LHCN-M2 (cell line): ENCODE data around the gene TMEM72. TPM values are rescaled to one million over a fixed set of nuclear protein-coding genes. Genes with fewer than 3 reads are reported as not detected.
A peak's percentile ranks its signal among the peaks of the same experiment; 100 is the strongest.

Experiments used
- DNase-seq: peaks from one replicate; pipeline ENCODE4 v3.0.0-alpha.2; 2012; ENCODE audit warnings: low read depth
- total RNA-seq: library from RNA; depleted of rRNA; stranded (reverse); fragments of >200 nt; gene quantifications from 2 replicates; pipeline ENCODE4 v1.2.3, GENCODE V29; 2014

Gene TMEM72
- total RNA-seq, 1 experiment from 2014 or later = not detected

DNA sequence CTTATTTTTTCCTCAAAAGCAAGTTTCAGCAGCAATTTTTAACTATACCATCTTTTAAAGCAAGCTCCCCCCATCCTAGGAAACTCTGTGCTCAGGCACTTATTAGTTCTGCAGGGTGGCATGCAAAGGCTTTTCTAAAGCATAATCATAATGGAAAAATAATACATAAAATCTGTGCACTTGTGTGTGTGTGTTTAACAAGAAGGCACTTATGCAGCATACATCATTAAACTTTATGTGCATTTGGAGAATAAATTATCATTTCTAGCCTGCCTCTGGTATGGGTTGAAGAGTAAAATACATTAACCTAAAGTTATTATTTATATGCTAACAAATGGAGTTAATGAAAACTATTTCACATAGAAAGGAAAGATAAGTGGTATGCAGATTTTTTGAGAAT lies 42.9 kb downstream of the TMEM72 start:
- no peak for DNase-seq

DNA sequence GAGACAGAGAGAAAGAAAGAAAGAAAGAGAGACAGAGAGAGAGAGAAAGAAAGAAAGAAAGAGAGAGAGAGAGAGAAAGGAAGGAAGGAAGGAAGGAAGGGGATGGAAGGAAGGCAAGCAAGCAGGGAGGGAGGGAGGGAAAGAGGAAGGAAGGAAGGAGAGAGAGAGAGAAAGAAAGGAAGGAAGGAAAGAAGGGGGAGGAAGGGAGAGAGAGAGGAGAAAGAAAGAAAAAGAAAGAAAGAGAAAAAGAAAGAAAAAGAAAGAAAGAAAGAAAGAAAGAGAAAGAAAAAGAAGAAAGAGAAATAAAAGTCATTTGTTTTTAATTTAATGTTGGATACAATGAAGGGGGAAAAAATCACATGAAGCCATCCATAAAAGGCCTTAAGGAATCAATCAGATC lies 43.8 kb downstream of the TMEM72 start:
- no peak for DNase-seq

DNA sequence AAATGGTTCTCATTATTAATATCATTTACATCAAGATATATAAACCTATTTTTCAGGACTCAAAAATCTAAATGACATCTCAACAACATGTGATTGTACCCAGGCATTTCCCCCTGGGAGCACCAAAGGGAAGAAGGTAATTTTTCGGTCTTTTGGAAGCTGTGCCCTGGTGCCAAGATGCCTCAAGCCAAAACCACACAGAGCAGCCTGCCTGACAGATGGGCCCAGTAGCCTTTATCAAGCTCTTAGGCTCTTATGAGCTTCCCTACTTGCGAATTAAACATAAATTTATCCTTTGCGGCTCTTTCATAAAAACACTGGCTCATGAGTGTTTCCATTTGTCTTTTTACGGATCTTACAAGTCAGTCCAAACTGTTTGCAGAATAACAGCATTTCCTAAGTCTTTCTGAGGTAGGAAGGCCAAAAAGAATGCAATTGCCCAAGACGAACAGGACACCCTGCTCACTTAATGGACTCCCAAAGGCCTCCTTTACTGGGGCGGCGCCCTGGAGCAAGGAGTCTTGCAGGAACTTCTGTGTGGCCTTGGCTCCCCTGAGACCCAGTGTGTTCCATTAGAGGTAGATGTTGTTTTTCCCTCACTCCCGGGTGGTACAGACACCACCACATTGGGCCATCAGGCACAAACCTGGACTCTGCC lies 44.4 kb downstream of the TMEM72 start:
- DNase-seq = no peak

DNA sequence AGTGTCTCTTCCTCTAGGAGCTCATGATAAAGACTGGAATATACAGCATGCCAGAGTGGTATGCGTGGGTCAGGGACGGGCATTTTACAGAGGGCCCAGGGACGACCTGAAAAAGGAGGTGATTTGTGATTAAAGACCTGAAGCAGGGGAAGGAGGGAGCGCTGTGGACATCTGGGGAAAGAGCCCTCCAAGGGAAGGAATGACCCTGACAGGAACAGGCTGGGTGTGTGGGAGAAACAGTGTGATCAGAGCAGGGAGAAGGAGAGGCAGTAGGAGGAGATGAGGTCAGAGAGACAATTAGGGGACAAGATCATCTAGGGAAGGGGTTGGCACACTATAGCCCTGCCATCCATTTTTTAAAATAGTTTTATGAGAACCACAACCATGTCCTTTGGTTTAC lies 45.1 kb downstream of the TMEM72 start:
- DNase-seq = no peak

DNA sequence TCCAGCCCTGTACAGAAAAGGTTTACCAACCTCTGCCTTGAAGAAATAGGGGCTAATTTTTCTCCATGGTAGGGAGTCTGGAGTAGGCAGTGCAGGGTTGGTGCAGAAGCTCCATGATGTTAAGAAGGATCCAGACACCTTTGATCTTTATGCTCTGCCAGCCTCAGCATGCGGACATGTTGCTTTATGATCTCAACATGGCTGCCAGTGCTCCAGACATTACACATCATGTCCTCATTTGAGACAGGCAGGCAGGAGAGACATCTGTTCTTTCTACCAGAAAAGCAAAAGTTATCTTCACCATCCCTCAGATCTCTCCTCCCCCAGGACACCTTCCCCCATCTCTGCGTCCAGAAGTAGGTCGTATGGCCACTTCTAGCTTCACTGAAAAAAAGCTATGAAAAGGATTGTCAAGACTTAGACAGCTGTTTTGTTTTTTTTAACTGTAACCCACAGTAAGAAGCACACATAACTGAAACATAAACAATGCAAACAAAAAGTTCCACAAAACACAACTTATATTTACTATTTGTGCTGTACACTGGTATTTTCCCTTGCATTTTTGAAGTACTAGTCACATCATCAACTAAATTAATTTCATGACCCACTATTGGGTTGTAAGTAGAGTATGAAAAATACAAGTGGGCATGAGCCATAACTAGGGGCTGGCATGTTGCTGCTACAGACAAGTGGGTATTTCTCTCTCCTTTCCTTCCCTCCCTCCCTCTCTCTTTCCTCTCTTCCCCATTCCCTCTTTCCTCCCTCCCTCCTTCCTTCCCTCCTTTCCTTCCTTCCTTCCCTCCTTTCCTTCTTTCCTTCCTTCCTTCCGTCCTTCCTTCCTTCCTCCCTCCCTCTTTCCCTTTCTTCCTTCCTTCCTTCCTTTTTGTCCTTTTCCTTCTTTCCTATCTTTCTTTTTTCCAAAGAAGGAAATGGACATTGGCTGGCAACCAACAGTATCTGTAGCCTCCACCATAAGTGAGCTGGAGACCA lies 45.9 kb downstream of the TMEM72 start:
- DNase-seq = no peak

DNA sequence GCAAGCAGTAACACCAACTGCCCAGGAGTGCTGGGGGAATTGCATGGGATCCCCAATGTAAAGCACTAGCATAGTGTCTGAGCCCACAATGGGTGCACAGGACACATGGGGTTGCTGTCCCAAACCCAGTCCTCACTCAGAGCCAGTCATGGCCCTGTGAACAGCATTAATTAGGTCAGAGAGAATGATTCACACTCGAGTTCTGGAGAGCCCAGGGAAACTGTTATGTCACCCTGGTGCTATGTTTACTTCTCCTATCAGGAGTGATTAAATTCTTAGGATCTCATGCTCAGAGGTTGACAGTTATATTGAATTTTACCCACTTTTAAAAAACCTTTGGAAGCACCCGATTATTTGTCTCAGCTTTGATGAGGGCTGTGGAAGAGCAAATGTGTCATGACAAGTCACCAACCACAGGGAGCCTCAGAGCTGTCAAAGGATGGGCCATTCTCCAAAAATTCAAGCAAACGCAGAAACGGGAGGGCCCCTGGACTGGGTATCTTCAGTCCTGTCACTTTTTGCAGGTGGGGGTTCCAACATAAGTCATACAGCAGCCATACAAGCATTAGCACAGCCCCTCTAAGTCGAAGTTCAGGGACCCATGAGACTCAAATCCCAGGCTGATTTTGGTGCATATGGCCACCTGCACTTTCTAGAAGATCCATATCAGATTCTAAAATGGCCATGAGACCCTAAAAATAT lies 47.2 kb downstream of the TMEM72 start:
- DNase-seq = peak; percentile 62

DNA sequence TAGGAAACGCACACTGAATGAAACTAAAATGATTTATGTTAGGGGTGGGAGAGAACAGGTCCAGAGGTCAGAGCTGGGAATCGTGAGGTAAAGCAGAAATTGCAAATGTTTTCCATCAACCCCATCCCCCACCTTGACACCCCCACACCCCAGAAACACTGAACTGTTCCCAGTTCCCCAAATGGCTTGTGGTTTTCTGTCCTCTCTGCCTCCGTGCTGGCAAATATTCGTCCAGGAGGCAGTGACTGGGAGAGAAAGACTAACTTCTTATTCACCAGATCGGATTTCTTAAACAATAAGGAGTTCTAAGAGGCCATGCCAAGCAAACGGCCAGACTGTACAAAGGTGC lies 47.7 kb downstream of the TMEM72 start:
- DNase-seq = no peak

DNA sequence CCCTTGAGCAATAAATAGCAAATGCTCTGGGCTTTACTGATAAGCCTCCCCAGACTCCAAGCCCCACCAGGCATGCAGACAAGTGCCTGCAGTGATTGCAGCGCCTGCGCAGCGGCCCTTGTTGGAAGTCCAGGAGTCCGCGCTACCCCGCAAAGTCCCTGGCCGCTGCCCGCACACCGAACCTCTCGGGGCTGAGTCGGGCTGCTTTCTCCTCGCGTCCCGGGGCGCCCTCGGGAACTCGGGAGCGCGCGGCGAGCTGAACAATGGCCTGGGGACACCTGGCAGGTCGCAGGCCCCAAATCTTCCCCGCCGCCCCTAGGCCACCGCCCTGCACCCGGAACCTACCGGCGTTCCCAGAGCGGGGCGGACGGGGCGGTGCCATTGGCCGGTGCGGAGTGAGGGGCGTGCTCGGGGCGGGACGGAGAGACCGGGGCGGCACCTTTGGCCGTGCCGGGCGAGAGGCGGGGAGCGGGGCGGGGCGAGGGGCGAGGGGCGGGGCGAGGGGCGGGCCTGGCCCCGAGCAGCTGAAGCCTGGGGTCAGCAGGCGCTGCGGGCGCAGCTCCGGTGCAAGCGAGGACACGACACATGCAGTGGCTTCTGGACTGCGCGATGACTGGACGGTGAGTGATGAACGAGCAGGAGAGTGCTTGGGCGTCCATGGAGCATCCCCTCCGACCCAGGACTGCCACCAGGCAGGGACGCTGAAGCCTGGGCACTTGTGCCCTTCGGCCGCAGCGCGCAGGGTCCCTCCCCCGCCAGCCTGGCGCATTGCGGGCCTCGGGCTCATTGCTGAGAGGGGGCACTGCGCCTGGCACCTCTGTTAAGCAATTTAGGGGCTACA lies 48.3 kb downstream of the TMEM72 start, which contains the start of gene RASSF4:
RASSF4 (plus strand) TSS at position 556 of the 841 bp plus-strand sequence. CDS start 10,401 bp downstream, outside the sequence.
- peak; percentile 84 for DNase-seq

DNA sequence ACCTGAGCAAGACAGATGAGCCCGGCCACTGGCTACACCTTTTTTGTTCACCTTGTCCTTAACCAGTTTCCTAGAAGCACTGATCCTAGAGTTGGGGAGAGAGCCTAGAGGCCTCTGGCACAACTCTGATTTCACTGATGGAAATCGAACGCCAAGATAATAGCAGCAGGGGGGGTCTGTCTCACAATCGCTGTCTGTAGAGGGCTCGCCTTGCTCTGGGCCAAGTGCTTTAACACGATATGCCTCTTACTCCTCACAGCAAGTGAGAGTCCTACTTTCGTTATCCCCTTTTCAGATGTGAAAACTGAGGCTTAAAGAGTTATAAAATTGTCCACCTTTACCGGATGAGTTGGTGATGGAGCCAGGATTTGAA lies 48.9 kb downstream of the TMEM72 start:
- no peak for DNase-seq

DNA sequence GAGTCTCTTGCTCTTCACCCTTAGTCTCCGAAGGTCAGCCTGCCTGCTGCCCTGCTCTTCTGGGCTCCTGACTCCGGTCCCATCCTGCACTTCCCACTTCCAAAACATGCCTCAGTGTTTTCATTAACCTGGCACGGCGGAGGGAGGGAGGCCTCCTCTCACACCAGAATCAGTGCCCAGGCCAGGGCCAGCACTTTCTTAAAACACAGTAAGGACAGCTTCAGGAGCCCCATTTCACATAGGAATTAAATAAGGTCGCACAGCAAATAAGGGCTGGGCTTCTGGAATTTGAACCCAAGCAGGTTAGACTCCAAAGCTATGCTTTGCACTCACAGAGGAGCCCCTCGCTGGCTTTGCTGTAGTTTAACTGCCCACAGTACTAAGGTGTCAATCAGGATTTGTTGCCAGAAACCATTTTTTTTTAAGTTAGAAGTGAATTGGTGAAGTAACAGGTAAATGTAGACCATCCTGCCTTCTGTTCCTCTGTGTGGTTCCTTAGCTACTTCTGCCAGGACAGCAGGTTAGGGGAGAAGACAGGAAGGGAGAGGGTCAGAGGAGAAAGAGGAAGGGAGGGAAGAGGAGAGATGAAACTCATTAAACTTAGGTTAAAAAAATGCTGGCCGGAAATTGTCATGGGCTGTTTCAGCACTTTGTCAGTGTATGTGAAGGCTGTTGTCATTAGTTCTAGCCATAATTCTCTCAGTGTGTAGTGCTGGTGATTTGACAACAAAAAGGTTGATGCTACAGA lies 49.5 kb downstream of the TMEM72 start:
- DNase-seq = no peak

DNA sequence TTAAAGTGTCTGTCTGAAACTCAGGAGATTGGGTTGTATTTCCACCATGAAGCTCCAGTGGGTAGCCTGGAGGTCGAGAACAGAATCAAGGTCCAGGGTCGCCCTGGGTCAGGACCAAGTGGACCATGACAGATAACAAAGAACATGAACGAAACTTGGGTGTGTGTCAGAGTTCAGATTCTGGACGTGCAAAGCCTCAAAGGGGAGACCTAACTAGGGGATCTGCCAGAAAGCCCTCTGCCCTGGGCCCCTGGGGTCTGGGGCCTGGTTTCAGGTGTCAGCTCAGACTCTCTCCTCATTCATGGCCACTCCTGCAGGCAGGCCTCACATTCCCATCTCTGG lies 50.1 kb downstream of the TMEM72 start:
- DNase-seq = no peak

DNA sequence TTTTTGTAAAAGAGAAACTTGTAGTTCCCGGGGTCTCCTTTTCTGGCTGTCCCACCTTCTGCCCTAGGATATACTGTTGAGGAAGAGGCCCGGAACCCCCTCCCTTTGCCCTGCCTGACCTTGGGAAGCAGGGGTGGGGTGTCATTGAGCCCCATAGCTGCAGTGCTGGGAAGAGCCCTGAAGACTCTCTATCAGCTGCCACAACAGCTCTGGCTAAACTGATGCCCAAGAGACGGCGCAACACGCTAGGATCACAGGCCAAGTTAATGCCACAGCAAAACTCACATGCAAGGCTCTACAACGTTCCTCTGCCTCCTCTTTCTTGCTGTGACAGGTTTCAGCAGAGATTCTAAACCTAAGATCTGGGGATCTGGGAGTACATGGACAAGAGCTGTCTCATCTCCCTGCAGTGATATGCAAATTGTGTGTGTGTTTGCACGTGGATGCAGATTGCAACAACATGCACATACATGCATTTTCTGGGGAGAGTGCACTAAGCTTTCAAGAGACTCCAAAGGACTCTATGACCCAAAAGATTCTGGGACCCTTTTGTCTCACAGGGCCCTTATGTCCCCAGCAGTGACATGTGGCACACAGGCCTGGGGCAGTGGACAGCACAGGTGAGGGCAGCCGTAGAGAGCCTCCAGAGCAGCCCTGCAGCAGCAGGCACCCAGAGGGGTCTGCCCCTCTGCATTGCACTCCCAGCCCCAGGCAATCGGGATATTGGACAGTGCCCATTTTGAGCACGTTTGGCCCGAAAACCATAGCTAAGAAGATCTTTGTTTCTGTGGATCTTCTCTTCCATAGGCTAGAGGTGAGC lies 51.0 kb downstream of the TMEM72 start:
- DNase-seq = no peak

DNA sequence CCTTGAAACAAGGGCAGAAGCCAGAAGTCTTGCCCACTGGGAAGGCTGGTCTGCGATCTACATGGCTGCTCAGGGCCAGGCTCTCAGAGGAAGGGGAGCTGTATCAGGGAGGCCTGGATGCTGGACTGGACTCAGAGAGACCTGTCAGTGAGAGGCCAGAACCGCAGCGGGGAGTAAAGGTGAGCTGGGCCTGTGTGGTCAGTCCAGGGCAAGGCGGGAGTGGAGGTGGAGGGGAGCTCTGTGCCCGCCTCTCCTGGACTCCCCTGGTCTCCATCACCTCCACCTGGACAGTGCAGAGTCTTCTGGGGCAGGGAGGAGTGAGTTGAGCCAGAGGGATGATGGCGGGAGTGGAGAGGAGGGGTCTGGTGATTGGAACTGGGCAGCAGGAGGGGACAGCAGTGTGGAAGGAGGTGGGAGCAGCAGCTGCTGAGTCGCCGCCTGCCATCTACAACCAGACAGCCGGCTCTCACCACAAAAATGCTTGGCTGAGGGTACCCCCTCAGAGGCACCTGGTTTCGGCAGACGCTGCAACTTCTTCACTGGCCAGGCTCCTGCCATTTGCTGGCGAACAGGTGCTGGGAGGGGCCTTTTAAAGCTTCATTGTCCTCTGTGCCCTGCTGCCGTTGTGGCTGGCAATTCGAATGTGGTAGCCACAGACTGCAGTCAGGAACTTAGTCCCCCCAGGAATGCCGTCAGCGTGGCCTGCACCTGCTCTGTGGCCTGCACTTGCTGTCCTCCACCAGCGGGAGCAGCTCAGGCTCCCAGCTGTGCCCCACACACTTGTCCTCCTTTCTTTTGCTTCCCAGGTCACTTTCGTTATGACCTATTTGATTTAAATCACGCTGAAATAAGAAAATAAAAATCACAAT lies 52.0 kb downstream of the TMEM72 start:
- peak; percentile 92 for DNase-seq

DNA sequence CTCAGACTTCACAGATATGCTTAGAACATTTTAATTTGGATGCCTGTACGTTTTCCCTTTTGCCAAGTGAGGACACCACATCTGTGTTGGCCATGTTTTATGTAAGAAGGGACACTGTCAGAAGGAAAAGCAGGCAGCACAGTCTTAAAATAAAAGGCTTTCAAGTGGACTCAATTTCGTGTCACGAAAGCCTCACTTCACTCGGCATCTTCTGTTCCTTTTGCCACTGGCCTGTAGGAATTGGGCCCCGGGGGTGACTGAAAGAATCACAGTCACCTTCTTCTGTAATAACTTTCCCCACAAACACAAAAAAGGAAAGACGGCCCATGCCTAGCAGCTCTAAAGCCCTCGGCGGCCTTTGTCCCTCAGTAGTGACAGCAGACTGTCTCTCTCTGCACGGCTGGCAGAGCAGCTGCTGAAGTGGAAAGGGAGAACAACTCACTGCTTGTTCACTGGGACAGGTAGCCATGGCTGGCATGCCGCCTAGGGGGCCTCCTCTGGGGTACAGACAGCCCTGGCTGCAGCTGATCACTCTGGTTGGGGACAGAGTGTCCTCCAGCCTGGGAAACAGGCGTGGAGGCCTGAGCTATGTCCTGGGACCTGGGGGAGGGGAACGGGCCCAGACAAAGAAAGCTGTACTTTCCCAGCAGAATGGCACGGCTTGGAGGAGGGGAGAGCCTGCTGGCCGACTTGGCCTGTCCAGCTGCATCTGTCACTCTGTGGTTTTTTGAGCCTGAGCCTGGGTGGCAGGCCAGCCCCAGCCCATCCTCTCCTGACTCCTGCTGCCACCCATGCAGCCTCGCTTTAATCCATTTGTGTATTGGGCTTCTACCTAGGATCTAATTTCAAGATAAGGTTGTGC lies 52.9 kb downstream of the TMEM72 start:
- peak; percentile 93 for DNase-seq

DNA sequence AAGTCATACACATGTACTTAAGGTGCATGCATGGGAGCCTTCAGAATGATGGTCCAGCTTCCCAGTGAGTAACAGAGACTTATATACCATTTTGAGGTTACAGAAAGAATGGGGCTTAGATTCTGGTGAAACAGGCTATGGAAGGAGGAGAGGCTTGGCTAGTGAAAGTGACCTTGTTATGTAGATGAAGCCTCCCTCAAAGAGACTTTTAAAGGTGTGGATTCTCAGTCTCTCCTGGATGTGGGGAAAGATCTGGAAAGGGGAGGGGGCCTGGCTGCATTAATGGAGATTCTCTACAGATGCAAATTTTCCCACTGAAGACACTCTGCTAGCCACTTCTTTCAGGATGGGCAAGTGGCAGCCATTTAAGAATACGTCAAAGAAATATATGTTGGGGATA lies 54.0 kb downstream of the TMEM72 start:
- DNase-seq = no peak

DNA sequence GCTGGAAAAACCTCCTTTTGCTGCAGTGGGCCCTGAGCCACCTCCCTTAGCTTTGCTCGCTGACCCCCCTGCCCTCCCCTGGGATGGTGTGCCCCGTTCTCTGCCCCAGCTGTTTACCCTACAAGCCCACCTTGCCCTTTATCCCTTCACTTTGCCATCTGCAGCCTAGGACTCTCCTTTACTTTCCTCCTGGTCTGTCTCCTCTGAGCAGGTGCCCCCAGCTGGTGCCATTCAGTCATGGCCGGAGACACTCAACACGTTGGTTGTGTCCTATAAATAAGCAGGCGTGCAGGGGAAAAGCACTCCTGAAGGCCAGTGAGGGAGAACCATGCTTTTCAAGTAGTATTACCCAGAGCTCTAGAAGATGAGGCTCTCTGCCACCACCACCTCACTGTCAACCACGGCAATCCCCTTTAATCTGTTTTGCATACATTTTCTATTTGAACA lies 54.5 kb downstream of the TMEM72 start:
- DNase-seq = no peak

DNA sequence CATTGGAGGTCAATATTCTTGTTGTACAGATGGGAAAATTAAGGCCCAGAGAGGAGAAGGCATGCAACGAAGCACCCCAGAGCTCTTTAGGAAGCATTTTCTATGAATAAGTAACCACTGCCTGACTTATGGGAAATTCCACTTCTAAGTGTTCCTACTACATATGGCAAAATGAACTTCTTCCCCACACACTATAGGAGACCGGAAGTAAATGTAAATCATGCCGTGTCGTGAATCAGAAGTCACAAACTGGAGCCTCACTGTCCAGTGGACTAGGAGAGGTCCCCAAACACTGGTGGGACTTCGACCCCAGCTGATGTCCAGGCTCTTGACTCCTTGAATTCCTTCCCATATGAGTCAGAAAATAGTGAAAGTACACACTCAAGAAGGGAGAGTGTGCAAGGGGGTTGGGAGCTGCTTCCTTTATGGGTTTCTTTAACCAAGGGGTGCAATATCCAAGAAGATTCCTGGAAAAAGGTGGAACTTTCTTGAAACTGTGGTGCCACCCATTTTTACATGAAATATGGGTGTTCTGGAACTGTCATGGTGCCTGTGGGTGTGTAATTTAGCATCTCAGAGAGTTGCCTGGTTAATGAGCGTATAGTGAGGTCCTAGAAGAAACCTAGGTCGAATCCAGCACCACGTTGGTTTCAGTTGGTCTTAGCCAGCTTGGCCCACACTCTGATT lies 55.1 kb downstream of the TMEM72 start:
- no peak for DNase-seq
